Neural cell (in vitro differentiated cells): ENCODE data around the gene ADARB1.

Experiments
- EP300 ChIP-seq: fragments of 450-650 bp; conservative IDR thresholded peaks from 2 replicates; pipeline ENCODE4 v1.6.1; 2014; ENCODE audit warnings: antibody characterized with exemption, mild to moderate bottlenecking, moderate library complexity; ENCODE audit not compliant: poor library complexity, severe bottlenecking
- EZH2 ChIP-seq: fragments of 200-600, 300-800 bp; shearing (Covaris generic), sonication (generic); IDR thresholded peaks from 2 replicates; pipeline ENCODE4 v1.6.1; 2014; ENCODE audit warnings: antibody characterized with exemption, low read length, borderline replicate concordance, mild to moderate bottlenecking; ENCODE audit not compliant: insufficient read depth, poor library complexity, severe bottlenecking
- MXI1 ChIP-seq: fragments of 450-650 bp; conservative IDR thresholded peaks from 2 replicates; pipeline ENCODE4 v1.6.1; 2014; ENCODE audit warnings: antibody characterized with exemption, mild to moderate bottlenecking; ENCODE audit not compliant: poor library complexity, severe bottlenecking
- POLR2AphosphoS5 ChIP-seq: IDR thresholded peaks from 2 replicates; pipeline ENCODE4 v1.6.1; 2012
- RAD21 ChIP-seq: fragments of 450-650 bp; conservative IDR thresholded peaks from 2 replicates; pipeline ENCODE4 v1.6.1; 2014; ENCODE audit warnings: antibody characterized with exemption, mild to moderate bottlenecking, moderate library complexity
- REST ChIP-seq: IDR thresholded peaks from 2 replicates; pipeline ENCODE4 v1.6.1; 2012; ENCODE audit warnings: borderline replicate concordance
- SMC3 ChIP-seq: fragments of 450-650 bp; conservative IDR thresholded peaks from 2 replicates; pipeline ENCODE4 v1.6.1; 2014; ENCODE audit warnings: antibody characterized with exemption, mild to moderate bottlenecking, moderate library complexity; ENCODE audit not compliant: poor library complexity
- TAF1 ChIP-seq: IDR thresholded peaks from 2 replicates; pipeline ENCODE4 v1.6.1; 2012; ENCODE audit warnings: low read depth
- TF ChIP-seq, protein P1 (sequence below): fragments of 450-650 bp; IDR thresholded peaks from 2 replicates; pipeline ENCODE4 v1.5.1; 2014; ENCODE audit warnings: antibody characterized with exemption, mild to moderate bottlenecking, moderate library complexity; ENCODE audit not compliant: poor library complexity, severe bottlenecking

- TF ChIP-seq, protein P1, sequence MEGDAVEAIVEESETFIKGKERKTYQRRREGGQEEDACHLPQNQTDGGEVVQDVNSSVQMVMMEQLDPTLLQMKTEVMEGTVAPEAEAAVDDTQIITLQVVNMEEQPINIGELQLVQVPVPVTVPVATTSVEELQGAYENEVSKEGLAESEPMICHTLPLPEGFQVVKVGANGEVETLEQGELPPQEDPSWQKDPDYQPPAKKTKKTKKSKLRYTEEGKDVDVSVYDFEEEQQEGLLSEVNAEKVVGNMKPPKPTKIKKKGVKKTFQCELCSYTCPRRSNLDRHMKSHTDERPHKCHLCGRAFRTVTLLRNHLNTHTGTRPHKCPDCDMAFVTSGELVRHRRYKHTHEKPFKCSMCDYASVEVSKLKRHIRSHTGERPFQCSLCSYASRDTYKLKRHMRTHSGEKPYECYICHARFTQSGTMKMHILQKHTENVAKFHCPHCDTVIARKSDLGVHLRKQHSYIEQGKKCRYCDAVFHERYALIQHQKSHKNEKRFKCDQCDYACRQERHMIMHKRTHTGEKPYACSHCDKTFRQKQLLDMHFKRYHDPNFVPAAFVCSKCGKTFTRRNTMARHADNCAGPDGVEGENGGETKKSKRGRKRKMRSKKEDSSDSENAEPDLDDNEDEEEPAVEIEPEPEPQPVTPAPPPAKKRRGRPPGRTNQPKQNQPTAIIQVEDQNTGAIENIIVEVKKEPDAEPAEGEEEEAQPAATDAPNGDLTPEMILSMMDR: no peak
- TF ChIP-seq POLR2AphosphoS5 (no peak), RAD21 (no peak), REST (no peak), EZH2 (no peak), MXI1 (no peak), EP300 (no peak), TAF1 (no peak), SMC3 (no peak)
These were observed 180.1 kb downstream of the ADARB1 start for GRCh38 chr21:45254460-45254930.
